ENCODE data around the gene C16orf92.

DNA sequence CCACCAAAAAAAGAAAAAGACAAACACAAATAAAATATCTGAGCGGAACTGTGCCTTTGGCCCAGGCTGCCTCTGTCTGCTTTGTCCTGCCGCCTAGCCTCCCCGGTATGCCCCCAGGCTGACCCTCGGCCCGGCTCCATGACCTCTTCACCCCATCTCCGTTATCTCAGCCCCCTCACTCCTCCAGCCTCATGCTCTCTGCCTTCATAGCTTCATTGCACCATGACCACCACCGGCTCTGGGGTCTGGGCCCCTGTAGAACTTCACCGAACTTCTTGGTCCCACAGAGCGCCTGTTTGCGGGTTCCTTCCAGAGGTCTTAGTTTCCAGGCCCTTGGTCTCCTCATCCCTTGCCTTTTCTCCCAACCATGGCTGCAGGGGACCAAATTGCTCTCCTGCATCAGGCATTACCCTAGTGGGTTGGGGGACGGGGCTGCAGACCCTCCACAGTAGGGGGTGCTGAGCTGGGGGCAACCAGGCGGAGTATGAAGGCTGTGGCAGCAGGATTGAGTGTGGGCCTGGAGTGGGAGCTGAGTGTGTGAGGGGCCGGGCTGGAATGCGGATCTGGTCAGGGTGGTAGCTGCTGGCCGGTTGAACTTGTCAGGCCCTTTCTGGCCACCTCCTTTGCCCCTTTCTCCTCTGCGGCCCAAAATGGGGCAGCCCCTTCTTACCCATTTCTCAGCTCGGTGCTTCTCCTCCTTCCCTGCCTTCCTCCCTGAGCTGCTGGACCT is 34.5 kb upstream of the C16orf92 start:
- TF ChIP-seq, protein P1, sequence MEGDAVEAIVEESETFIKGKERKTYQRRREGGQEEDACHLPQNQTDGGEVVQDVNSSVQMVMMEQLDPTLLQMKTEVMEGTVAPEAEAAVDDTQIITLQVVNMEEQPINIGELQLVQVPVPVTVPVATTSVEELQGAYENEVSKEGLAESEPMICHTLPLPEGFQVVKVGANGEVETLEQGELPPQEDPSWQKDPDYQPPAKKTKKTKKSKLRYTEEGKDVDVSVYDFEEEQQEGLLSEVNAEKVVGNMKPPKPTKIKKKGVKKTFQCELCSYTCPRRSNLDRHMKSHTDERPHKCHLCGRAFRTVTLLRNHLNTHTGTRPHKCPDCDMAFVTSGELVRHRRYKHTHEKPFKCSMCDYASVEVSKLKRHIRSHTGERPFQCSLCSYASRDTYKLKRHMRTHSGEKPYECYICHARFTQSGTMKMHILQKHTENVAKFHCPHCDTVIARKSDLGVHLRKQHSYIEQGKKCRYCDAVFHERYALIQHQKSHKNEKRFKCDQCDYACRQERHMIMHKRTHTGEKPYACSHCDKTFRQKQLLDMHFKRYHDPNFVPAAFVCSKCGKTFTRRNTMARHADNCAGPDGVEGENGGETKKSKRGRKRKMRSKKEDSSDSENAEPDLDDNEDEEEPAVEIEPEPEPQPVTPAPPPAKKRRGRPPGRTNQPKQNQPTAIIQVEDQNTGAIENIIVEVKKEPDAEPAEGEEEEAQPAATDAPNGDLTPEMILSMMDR (IDR thresholded peaks at IDR 0.05): no peak
- TF ChIP-seq POLR2A (IDR thresholded peaks at IDR 0.05): no peak

All from adrenal gland (tissue), 5 donors.